Activated naive CD8-positive, alpha-beta T cell treated with anti-CD3 and anti-CD28 coated beads, Interleukin-2, amount 10 ng/mL, durations not matched to agents 7 days and 5 days (primary cell): ENCODE data around the gene KIAA0319L. TPM values are rescaled to one million over a fixed set of nuclear protein-coding genes. Genes with fewer than 3 reads are reported as not detected.

ENCODE experiments used
- total RNA-seq, 2 experiments: library from RNA; stranded (reverse); gene quantifications; one replicate each; pipeline ENCODE4 v1.2.3, GENCODE V29; 2021

The KIAA0319L gene
- total RNA-seq, 2 experiments from 2014 or later = 49.8 to 51.8 TPM

Other genes with a start within 250 kb of the KIAA0319L start
- 10 to 100 TPM; 21.5 to 23.2 TPM for gene NCDN, start 396 bp upstream of the KIAA0319L start, total RNA-seq
- gene TFAP2E, start 15.9 kb upstream of the KIAA0319L start, total RNA-seq = 1 to 10 TPM; 1.2 to 1.8 TPM
- gene PSMB2, start 84.1 kb upstream of the KIAA0319L start, total RNA-seq = 10 to 100 TPM; 55.1 to 58.0 TPM
- gene C1orf216, start 161.5 kb upstream of the KIAA0319L start, total RNA-seq = 10 to 100 TPM; 12.3 to 13.7 TPM
- gene CLSPN, start 212.6 kb upstream of the KIAA0319L start, total RNA-seq = 10 to 100 TPM; 49.6 to 49.7 TPM